GM10266 (cell line): ENCODE measurements around the gene CFAP20DC.

Source experiments
- DNase-seq: peaks from one replicate; pipeline ENCODE4 v3.0.0; 2012; ENCODE audit errors: extremely low spot score
- TF ChIP-seq, protein P1 (sequence below): IDR thresholded peaks from 2 replicates; pipeline ENCODE4 v1.5.1; 2012; ENCODE audit warnings: mild to moderate bottlenecking, low read depth; ENCODE audit not compliant: control insufficient read depth, insufficient read depth; ENCODE audit errors: missing control alignments

The CFAP20DC gene

DNA sequence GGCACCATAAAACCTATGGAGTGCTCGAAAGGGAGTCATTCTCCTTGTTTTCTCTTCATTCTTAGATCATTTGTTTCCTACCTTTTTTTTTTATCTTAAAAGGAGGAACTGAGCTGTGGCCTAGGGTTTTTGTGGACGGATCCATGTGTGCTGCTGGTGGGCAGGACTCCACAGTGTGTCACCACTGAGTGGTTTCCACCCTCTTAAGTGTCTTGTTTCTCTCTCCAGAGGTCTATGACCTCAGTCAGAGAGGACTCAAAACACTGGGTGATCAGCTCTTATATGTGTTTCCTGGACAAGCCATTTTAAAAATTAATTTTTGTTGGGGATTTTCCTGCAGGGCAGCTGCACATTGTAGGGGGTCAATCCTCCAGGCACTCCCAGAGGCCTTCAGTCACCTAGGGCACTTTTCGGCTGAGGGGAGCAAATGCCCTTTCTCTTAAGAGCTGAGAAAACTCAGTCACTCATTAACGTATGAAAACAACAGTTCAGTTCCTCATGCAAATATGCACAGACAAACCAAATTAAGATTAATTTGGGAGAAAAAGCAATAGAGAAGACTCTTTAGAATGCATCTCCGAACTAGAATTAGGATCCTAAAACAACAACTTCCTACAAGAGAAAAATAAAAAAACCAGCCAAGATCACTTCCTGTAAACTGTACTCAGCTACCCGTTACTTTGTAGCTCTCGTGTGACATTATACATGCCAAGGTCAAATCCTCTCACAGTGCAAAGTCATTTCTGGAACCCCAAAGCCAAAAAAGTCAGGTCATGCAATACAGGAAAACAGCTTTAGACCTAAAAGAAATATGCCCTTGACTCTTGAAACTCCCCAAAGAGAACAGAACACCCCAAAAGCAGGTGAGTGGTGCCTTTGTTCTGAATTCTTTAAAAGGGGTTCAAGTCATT lies 355.6 kb downstream of the CFAP20DC start:
- DNase-seq, result no peak
- TF ChIP-seq, protein P1, sequence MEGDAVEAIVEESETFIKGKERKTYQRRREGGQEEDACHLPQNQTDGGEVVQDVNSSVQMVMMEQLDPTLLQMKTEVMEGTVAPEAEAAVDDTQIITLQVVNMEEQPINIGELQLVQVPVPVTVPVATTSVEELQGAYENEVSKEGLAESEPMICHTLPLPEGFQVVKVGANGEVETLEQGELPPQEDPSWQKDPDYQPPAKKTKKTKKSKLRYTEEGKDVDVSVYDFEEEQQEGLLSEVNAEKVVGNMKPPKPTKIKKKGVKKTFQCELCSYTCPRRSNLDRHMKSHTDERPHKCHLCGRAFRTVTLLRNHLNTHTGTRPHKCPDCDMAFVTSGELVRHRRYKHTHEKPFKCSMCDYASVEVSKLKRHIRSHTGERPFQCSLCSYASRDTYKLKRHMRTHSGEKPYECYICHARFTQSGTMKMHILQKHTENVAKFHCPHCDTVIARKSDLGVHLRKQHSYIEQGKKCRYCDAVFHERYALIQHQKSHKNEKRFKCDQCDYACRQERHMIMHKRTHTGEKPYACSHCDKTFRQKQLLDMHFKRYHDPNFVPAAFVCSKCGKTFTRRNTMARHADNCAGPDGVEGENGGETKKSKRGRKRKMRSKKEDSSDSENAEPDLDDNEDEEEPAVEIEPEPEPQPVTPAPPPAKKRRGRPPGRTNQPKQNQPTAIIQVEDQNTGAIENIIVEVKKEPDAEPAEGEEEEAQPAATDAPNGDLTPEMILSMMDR, result no peak

DNA sequence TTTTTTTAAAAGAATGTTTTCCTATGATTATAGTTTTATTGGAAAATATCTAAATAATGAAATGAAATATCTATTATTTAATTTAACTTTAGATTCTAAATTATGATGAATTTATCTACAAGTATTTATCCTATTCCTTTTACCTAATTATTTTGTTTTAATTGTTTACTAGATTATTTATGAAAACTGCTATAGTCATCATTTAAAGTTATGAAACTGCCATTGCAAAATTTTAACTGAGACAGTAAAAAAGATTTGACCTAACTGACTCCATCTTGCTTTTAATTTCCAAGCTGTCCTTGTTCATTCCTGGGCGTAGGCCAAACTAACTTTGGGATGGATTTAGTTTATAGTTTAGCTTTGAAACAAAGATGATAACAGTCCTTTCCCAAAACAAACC lies 357.3 kb downstream of the CFAP20DC start:
- TF ChIP-seq, protein P1, result no peak
- DNase-seq, result no peak
